HG03139 (cell line): ENCODE data around the gene PPTC7.
"Not testable (repeated sequence)": the region's sequence is repeated elsewhere in the genome, so short reads cannot be mapped to it uniquely, and the experiment has no call there.

Experiments used
- ATAC-seq: cut with Tn5 transposase; IDR thresholded peaks from one replicate; pipeline ENCODE4 v1.9.1; 2021; ENCODE audit not compliant: unreplicated experiment

Gene PPTC7

GRCh38 chr12:110587102-110587501 is 4.0 kb upstream of the PPTC7 start:
- not testable (repeated sequence) for ATAC-seq

GRCh38 chr12:110585231-110585799 is 2.2 kb upstream of the PPTC7 start:
- no peak for ATAC-seq

DNA sequence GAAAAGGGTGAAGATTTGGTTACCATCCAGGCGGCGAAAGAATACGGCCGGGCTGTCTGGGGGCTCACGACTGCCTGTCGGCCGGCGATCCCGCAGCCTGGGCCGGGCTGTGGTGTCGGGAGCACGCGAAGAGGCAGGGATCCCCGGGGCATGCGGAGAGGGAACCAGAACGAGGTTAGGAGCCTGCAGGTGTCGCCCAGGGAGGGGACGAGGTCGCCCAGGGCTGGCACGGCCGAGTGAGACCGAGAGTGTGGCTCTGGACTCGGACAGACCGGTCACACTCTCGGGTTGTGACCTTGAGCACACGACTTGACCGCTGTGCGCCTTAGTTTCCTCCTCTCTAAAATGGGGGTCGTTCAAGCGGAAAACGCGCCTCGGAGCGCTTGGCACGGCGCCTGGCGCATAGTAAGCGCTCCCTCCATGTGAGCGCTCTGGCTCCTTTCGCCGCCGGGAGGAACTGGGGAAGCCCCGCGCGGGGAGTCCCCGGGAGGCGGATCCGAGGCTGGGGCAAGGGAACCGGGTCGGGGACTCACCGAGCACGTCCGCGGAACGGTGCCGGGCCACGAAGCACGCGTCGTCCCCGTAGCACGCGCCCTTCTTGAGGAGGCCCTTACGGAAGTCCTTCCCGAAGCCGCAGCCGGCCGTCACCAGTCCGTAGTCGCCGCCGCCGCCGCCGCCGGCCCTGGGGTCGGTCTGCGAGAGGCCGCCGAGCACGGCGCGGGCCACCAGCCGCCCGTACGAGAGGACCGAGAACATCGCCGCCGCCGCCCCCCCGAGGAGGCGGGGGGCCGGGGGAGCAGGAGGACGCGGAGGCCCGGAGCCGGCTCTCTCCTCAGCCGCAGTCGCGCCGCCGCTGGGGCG is 612 bp downstream of the PPTC7 start:
- ATAC-seq: peak; percentile 32

- no peak for ATAC-seq
These were observed 1.2 kb downstream of the PPTC7 start for GRCh38 chr12:110581931-110582275.

DNA sequence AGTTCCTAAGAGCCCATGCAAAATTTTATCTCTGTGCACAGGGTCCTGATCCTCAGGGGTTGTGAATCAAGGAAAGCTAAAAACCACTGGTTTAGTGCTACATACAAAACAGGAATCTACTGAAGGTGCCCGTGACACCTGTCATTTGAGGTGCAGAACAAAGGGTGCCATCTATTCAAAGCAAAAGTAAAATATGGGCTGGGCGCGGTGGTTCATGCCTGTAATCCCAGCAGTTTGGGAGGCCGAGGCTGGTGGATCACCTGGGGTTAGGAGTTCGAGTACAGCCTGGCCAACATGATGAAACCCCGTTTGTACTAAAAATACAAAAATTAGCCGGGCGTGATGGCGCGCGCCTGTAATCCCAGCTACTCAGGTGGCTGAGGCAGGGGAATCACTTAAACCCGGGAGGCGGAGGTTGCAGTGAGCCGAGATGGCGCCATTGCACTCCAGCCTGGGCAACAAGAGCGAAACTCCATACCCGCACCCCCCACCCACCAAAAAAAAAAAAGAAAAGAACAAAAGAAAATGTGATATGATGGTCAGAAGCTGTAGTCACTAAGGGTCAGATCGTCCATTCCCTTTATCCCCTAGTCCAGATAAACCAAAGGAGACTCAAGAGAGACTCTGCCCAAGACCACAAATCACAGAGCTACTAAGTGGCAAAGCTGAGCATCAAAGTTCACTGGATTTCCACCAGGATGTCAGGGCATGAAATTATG is 3.4 kb downstream of the PPTC7 start:
- ATAC-seq: no peak

DNA sequence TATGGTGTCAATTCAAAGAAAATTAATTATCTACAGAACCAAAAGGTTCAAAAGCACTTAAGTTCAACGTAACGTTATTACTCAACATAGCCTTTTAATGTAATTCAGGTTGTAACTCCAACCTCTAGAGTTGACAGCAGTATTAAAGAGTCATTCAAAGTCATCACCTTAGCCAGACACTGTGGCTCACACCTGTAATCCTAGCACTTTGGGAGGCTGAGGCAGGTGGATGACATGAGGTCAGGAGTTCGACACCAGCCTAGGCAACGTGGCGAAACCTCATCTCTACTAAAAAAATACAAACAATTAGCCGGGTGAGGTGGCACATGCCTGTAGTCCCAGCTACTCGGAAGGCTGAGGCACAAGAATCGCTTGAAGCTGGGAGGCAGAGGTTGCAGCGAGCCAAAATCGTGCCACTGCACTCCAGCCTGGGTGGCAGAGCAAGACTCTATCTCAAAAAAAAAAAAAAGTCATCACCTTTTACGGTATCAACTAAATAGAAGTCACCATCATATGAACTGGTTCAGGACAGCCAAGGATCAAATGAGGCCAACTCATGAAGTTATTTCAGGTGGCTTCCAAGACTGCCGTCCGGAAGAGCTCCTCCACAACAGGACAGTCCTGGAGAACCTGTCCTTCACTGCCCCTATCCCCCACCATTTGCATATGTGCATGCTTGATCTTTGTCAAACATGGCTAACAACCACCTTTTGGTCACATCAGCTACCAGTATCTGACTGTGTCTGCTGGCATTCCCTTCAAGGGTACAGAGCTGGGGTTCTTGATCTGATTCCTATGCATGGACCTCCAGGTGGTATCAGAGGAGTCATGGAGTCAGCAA is 4.2 kb downstream of the PPTC7 start:
- ATAC-seq: no peak

DNA sequence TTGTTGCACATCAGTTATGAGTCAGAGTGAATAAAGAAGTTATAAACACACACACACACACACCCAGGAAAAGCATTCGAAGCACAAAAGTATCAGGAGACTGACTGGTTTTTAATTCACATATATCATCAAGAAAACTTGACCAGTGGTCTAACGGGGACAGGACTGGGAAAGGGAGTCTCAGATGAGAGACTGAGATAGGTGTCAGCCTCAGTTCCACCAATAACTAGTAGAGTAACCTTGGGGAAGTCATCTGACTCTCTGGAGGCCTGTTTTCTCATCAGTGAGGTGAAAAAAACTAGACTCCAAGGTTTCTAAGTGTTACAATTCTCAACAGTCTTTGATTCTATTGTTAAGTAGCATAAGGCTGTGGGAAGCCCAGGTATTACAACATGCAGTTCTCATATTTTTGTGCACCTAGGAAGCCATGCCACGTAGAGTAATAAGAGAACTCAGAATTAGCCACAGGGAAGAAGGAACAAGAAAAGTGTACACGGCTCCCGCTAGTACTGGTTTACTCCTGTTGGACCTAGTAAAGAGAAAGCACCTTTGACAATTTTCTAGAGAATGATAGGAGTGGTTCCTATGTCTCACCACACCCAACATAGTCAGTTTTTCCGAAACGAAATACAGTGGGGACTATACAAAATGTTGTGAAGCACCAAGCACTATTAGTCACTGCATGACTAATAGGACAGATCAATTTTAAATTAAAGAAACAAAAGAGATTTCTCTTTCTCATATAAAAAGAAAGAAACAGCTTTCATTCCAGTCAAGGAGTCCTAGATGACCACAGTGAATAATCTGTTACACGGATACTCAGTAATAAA is 5.0 kb downstream of the PPTC7 start:
- no peak for ATAC-seq

- ATAC-seq: no peak
These were observed 6.6 kb downstream of the PPTC7 start for GRCh38 chr12:110576504-110576903.

GRCh38 chr12:110575326-110575725 is 7.8 kb downstream of the PPTC7 start:
- ATAC-seq: no peak

- ATAC-seq: not testable (repeated sequence)
These were observed 8.3 kb downstream of the PPTC7 start for GRCh38 chr12:110574717-110575230.

DNA sequence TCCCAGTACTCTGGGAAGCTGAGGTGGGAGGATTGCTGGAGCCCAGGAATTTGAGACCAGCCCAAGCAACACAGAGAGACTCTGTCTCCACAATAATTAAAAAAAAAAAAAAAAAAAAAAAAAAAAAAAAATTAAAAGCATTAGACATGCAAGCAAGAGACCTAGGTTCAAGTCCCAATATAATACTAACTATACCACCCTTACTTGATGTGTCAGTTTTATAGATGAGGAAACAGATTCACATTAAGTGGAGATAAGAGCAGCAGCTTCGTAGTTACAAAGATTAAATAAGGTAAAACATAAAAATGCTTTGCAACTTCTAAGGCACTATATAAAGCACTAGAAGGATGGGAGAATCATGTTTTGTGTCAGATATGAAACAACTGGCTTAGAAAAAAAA is 9.1 kb downstream of the PPTC7 start:
- ATAC-seq: no peak

DNA sequence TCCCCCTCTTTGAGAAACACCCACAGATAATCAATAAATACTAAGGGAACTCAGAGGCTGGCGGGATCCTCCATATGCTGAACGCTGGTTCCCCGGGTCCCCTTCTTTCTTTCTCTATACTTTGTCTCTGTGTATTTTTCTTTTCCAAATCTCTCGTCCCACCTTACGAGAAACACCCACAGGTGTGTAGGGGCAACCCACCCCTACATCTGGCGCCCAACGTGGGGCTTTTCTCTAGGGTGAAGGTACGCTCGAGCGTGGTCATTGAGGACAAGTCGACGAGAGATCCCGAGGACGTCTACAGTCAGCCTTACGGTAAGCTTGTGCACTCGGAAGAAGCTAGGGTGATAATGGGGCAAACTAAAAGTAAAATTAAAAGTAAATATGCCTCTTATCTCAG is 12.3 kb downstream of the PPTC7 start:
- ATAC-seq: not testable (repeated sequence)

GRCh38 chr12:110569838-110570237 is 13.3 kb downstream of the PPTC7 start:
- not testable (repeated sequence) for ATAC-seq

DNA sequence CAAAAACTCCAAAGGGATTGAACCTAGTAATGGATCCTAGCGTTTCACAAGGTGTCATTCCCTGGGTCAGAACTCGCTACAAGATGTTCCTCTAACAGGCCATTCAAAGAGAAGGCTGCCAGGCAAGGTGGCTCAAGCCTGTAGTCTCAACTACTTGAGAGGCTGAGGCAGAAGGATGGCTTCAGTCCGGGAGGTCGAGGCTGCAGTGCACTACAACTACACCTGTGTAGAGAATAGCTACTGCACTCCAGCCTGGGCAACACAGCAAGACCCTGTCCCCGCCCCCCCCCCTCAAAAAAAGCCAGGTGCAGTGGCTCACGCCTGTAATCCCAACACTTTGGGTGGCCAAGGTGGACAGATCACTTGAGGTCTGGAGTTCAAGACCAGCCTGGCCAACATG is 14.4 kb downstream of the PPTC7 start:
- no peak for ATAC-seq

DNA sequence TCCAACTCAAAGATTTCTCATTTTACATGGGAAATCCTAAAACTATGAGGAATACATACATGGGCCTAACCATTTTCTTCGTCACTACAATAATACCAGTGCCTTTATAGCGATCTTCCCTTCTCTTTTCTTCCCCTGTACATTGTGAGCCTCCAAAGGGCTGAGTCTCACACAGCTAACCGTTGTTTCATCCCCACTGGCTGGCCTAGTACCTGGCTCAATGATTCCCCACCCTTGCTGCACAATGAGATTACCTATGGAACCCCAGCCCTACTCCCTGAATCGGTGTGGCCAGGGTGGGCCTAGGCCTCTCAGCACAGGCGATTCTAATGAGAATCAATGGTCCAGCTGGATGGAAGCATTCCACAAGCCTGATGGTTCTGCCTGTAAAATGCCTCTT is 16.1 kb downstream of the PPTC7 start:
- ATAC-seq: no peak

GRCh38 chr12:110565894-110566871 is 16.9 kb downstream of the PPTC7 start:
- ATAC-seq: no peak

DNA sequence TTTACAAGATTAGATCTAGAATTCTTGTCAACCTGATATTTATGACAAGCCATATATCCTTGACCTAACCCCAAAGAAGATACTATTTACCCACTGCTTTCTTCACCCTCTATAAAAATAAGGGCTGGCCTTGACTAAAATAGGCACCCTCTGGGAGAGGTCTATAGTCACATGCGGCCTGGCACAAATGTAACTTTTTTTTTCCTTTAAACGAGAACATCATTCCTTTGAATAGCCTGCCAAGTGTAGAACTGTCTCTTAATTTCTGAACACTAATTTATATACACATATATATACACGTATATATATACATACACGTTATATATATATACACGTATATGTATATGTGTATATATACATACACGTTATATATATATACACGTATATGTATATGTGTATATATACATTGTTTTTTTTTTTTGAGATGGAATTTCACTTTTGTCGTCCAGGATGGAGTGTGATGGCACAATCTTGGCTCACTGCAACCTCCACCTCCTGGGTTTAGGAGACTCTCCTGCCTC is 18.6 kb downstream of the PPTC7 start:
- no peak for ATAC-seq

DNA sequence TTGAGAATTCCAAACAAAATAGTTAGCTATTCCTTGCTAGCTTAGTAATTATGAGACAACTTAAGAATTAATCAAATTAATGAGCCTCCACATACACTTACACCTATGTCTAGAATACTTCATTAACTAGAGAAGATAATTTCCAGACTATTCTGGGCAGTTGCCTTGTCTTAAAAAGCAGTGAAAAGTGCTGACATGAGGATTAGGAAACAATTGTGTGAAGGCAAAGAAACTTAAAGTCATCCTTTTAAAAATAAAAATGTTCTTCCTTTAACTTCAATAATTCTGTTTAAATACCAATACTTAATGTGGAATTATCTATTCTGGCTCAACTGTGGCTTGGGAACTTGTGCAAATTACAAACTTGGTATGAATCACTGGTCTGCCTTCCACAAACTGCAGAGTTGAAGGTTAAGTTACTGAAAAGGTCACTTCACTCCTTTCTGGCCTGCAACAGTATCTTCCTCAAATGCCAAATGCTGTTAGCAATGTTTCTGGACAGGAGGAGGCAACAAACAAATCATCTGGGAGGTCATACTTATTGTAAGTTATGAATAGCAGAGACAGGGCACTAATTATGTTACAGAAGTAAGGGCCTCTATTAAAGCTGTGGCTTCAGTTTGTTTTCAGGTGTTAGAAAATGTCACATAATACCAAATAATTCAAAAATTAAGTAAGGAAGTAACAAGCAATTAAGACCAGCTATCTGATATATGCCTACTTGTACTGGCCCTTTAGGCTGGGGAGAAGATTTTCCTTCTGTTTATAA is 19.2 kb downstream of the PPTC7 start:
- ATAC-seq: no peak
